CD4-positive, alpha-beta T cell (primary cell): ENCODE data around the gene ALDOA. TPM values are rescaled to one million over a fixed set of nuclear protein-coding genes. Genes with fewer than 3 reads are reported as not detected.

ENCODE experiments used
- ATAC-seq: fragments of 200-7000 bp; cut with Tn5 transposase; one replicate; pipeline ENCODE4 v1.10.0; 2022; ENCODE audit warnings: mild to moderate bottlenecking; ENCODE audit not compliant: poor library complexity
- CTCF ChIA-PET: fragments of 350-600 bp; sonication (Branson Sonifier 250); formaldehyde crosslinking; loops from one replicate; lab custom pipeline; 2021; ENCODE audit warnings: antibody characterized with exemption, inconsistent platforms; lab: Charles Lee
- POLR2A ChIA-PET: fragments of 350-600 bp; sonication (Branson Sonifier 250); formaldehyde crosslinking; loops from one replicate; lab custom pipeline; 2021; ENCODE audit warnings: antibody characterized with exemption, inconsistent platforms; lab: Charles Lee
- DNase-seq, 14 experiments: peaks; one replicate each; pipeline ENCODE4 v3.0.0-alpha.2; 2013 to 2020; ENCODE audit warnings: mixed read lengths in 2 of 14
- H3K27ac ChIP-seq, 2 donors: one replicate each; pipeline versions ENCODE4 v1.5.1 to v1.7.0; 2013; ENCODE audit warnings: low read length in 2 of 2, low read depth in 1 of 2, mild to moderate bottlenecking in 1 of 2
- H3K27me3 ChIP-seq, 2 experiments: 1 replicate in 1 of 2; 2 replicates in 1 of 2; pipeline versions ENCODE4 v1.6.1 to v1.7.0; 2013; ENCODE audit warnings: low read length in 2 of 2, control low read depth in 1 of 2, mild to moderate bottlenecking in 1 of 2, moderate library complexity in 1 of 2; ENCODE audit not compliant: insufficient read depth in 2 of 2, control insufficient read depth in 1 of 2
- H3K36me3 ChIP-seq: one replicate; pipeline ENCODE4 v1.6.1; 2013; ENCODE audit warnings: low read length, control low read depth; ENCODE audit not compliant: insufficient read depth
- H3K4me1 ChIP-seq: one replicate; pipeline ENCODE4 v1.6.1; 2013; ENCODE audit warnings: low read length, control low read depth; ENCODE audit not compliant: insufficient read depth
- H3K4me3 ChIP-seq: one replicate; pipeline ENCODE4 v1.5.1; 2013; ENCODE audit warnings: mild to moderate bottlenecking, low read length, moderate library complexity
- H3K9me3 ChIP-seq, 2 experiments: 1 replicate in 1 of 2; 2 replicates in 1 of 2; pipeline versions ENCODE4 v1.6.1 to v1.7.0; 2013; ENCODE audit warnings: low read length in 2 of 2, mild to moderate bottlenecking in 2 of 2, control low read depth in 1 of 2, moderate library complexity in 1 of 2; ENCODE audit not compliant: control insufficient read depth in 1 of 2, insufficient read depth in 1 of 2
- H3K27ac Mint-ChIP-seq: one replicate; pipeline ENCODE4 v1.8.0; 2020; ENCODE audit warnings: mixed read lengths
- H3K27me3 Mint-ChIP-seq: one replicate; pipeline ENCODE4 v1.8.0; 2021; ENCODE audit warnings: mixed read lengths
- H3K36me3 Mint-ChIP-seq: one replicate; pipeline ENCODE4 v1.8.0; 2021; ENCODE audit warnings: low read depth, mixed read lengths
- H3K4me1 Mint-ChIP-seq: one replicate; pipeline ENCODE4 v1.8.0; 2021; ENCODE audit warnings: low read depth, mixed read lengths
- H3K4me3 Mint-ChIP-seq: one replicate; pipeline ENCODE4 v1.8.0; 2020; ENCODE audit warnings: mild to moderate bottlenecking, mixed read lengths
- H3K9me3 Mint-ChIP-seq: one replicate; pipeline ENCODE4 v1.8.0; 2020; ENCODE audit warnings: mixed read lengths
- intact Hi-C, 2 experiments: fragments of 100-400 bp; cut with DNase I in 1 of 2; cut with micrococcal nuclease in 1 of 2; formaldehyde crosslinking; loops; one replicate each; pipeline versions ENCODE4 v1.15.1 to v1.9.0; 2023 to 2025; cut with DNase I, micrococcal nuclease
- total RNA-seq, 174 experiments: library from RNA in 2 of 174; stranded (reverse) in 2 of 174; gene quantifications; one replicate each; pipeline ENCODE4 v1.2.3 and lab custom pipeline; 2021 to 2026
- TF ChIP-seq, protein P1 (sequence below): fragments of 200-600 bp; IDR thresholded peaks from one replicate; pipeline ENCODE4 v1.8.0; 2022; ENCODE audit warnings: antibody characterized with exemption, mild to moderate bottlenecking

The ALDOA gene
- total RNA-seq, 2 experiments from 2014 or later = 390 to 396 TPM

DNA sequence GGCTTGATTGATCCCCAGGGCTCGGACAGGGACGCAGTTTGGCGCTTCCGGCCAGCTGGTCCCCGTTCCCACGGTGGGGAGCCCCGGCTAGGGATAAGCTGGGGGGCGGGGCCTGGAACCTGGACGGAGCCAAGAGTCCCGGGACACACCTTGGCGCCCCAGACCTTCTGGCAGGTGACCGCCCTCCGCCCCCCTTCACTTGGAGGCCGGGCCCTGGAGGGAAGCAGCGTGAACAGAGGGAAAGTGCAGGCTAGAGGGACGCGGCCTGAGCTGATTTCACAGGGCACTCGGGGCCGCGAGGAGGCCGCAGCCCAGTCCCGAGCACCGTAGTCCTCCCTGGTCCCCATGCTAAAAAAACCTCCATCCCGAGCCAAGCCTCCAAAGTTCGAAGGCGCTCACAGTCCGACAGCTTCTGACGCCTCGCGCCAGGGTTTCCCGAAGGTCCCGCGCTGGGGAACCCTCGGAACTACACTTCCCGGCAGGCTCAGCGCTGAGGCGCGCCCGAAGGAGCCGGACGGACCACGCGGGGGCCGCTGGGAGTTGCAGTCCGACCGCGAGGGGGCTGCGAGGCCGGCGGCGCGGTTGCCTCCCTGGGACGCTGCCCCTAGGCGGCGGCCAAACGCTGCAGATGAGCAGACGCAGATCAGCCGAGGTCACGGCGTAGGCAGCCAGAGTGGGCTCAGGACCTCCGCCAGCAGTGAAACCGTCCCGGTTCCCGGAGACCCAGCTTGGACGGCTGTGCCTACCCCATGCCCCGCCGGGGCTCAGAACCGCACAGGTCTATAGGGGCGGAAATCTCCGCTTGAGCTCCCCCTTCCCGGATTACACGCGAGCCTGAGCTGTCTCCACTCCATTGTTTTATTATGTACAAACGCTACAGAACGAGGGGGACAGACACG, 26.2 kb downstream of the ALDOA start, which contains the start of gene TBX6:
Gene TBX6, minus strand, starts transcription at position 451 of the 899 bp plus-strand sequence. CDS start 731 bp downstream, outside the sequence.
- peaks cover under 1% of the 10 kb centered on the region for H3K9me3 Mint-ChIP-seq

DNA sequence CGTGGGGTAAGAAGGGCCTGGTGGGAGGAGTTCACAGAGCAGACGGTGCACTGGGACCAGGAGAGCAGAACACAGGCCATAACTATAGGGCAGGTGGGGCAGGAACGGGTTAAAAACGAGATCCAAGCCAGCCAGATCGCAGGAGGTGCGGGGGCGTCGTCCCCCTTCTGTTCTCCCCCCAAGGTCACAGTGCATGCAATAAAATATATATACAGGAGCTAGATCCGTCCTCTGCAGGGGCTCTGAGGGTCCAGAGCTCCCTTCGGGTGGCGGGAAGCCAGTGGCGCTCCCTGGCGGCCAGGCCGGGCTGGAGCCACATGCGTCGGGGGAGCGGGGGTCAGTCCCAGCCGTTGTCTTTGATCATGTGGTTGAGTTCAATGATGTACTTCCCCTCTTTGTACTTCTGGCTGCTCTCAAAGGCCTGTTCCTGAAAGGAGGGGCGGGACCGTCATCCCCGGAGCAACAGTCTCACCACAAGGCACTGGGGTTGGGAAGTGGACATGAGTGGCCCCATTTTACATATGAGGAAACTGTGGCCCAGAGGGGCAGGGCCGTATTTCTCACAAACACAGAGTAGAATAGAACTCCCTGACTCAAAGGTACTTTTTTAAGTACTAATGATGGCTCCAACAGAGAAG, 26.9 kb downstream of the ALDOA start:
- Mint-ChIP-seq H3K4me3 (peak overlapping the region; percentile 88), H3K27ac (peak overlapping the region; percentile 95), H3K36me3 (peaks cover 53% of the 10 kb centered on the region), H3K27me3 (no peaks in the 10 kb centered on the region), H3K9me3 (peaks cover 4% of the 10 kb centered on the region), H3K4me1 (peaks cover 53% of the 10 kb centered on the region)
- Histone ChIP-seq H3K9me3 (peaks cover 12 to 14% of the 10 kb centered on the region in 2 experiments), H3K4me3 (peak overlapping the region; percentile 67), H3K27ac (peak overlapping the region; percentile 58 to 81), H3K27me3 (no peaks in the 10 kb centered on the region), H3K4me1 (peaks cover 73% of the 10 kb centered on the region), H3K36me3 (peaks cover 21% of the 10 kb centered on the region)
- TF ChIP-seq, protein P1, sequence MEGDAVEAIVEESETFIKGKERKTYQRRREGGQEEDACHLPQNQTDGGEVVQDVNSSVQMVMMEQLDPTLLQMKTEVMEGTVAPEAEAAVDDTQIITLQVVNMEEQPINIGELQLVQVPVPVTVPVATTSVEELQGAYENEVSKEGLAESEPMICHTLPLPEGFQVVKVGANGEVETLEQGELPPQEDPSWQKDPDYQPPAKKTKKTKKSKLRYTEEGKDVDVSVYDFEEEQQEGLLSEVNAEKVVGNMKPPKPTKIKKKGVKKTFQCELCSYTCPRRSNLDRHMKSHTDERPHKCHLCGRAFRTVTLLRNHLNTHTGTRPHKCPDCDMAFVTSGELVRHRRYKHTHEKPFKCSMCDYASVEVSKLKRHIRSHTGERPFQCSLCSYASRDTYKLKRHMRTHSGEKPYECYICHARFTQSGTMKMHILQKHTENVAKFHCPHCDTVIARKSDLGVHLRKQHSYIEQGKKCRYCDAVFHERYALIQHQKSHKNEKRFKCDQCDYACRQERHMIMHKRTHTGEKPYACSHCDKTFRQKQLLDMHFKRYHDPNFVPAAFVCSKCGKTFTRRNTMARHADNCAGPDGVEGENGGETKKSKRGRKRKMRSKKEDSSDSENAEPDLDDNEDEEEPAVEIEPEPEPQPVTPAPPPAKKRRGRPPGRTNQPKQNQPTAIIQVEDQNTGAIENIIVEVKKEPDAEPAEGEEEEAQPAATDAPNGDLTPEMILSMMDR = no peak
- peak in 12 of 14 experiments; percentile 30 to 91 (median 56) for DNase-seq
- POLR2A ChIA-PET = interaction anchor here (0.5 to 7.9 kb wide), 20 partner anchors 10 to 479 kb away, joined by 3 to 163 read pairs (median 4); partner anchors contain the start of genes ALDOA, CORO1A, DCTPP1 and MAPK3
- ATAC-seq = peak; percentile 10
- CTCF ChIA-PET = interaction anchor here (0.7 to 3.3 kb wide), 20 partner anchors 10 to 537 kb away, joined by 3 to 26 read pairs (median 4); partner anchors contain the start of genes ALDOA, CORO1A, MAPK3 and PPP4C
- intact Hi-C loops = loop anchor here in 1 of 2 experiments (10.0 kb wide), 1 partner anchor 322 kb away; no protein-coding TSS in a partner anchor

More for the DNA sequence above, 26.2 kb downstream of the ALDOA start, which contains the start of gene TBX6:
- H3K36me3 ChIP-seq = peaks cover 21% of the 10 kb centered on the region
- Mint-ChIP-seq H3K27ac (peak within 1 kb of the TSS; percentile 95), H3K27me3 (no peaks in the 10 kb centered on the region), H3K4me1 (peaks cover 53% of the 10 kb centered on the region), H3K4me3 (peak within 1 kb of the TSS; percentile 88), H3K36me3 (peaks cover 53% of the 10 kb centered on the region)
- TF ChIP-seq, protein P1 = peak; percentile 78
- intact Hi-C loops = loop anchor here (2.0 to 10.0 kb wide), 3 partner anchors 15 to 323 kb away; partner anchors contain the start of gene PPP4C (in 1 of the 2)
- DNase-seq = peak; percentile 85 to 96 (median 91)
- peak within 1 kb of the TSS; percentile 67 for H3K4me3 ChIP-seq
- peaks cover 4 to 8% of the 10 kb centered on the region in 2 experiments for H3K9me3 ChIP-seq
- POLR2A ChIA-PET = interaction anchor here (0.6 to 7.9 kb wide), 24 partner anchors 11 to 443 kb away, joined by 3 to 163 read pairs (median 4); partner anchors contain the start of genes ALDOA, CORO1A, DCTPP1 and MAPK3
- H3K4me1 ChIP-seq = peaks cover 72% of the 10 kb centered on the region
- ATAC-seq = peak; percentile 80
- H3K27me3 ChIP-seq = no peaks in the 10 kb centered on the region
- H3K27ac ChIP-seq = peak within 1 kb of the TSS; percentile 58 to 81
- CTCF ChIA-PET = interaction anchor here (0.6 to 3.3 kb wide), 25 partner anchors 11 to 538 kb away, joined by 3 to 26 read pairs (median 4); partner anchors contain the start of genes ALDOA, CORO1A, DCTPP1 and MAPK3
